Activated gamma-delta T cell treated with Interleukin-2 at 50 U/mL for 16 hours (primary cell): Measurements from ENCODE around the gene BBS2.

Source experiments
- DNase-seq: peaks from one replicate; pipeline ENCODE4 v3.0.0-alpha.2; 2020

The BBS2 gene

GRCh38 chr16:56475201-56475600 is 44.6 kb downstream of the BBS2 start:
- no peak for DNase-seq

DNA sequence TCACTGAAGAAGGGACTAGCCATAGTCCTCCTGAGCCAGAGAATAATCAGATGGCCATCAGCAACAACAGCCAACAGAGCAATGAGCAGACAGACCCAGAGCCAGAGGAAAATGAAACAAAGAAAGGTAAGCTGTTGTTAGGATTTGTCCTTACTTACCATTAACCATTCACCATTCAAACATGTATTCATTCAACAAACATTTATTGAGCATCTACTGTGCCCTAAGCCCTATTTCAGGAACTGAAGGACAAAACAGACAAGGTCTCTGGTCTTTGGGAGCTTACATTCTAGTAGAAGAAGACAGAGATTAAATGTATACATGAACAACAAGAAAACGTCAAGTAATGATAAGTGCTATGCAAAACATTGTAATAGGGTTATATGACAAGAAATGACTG is 49.2 kb downstream of the BBS2 start:
- DNase-seq: no peak

DNA sequence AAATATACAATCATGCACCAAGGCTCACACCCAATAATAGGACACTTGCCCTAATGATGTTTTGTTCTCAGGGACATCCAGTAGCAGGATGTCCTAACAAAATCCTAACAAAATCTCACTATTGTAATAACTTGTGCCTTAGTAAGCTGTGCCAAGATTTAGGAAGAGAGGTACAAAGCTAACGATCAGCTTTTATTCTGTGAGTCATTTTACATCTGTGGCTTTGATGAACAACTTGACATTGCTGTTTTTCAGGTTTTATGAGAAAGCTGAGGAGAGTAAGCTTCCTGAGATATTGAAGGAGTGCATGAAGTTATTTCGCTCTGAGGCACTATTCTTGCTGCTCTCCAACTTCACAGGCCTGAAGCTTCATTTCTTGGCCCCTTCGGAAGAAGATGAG is 49.6 kb downstream of the BBS2 start:
- DNase-seq: no peak

GRCh38 chr16:56469748-56470147 is 50.1 kb downstream of the BBS2 start:
- no peak for DNase-seq

GRCh38 chr16:56468800-56469199 is 51.0 kb downstream of the BBS2 start:
- DNase-seq: no peak

- no peak for DNase-seq
Measured at GRCh38 chr16:56466344-56466743, 53.5 kb downstream of the BBS2 start.

DNA sequence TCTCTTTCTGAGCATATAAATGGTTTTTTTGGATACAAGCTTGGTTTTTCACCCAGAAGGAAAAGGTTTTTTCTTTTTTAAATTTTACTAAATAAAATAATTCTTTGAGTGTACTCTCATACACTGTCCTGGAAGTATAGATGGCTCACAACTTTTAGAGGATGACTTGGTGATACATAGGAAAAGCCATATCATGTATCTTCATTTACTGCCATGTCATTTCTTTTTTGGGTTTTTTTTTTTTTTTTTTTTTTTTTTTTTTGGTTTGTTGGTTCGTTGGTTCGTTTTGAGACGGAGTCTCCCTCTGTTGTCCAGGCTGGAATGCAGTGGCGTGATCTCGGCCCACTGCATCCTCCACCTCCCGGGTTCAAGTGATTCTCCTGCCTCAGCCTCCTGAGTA is 56.7 kb downstream of the BBS2 start:
- DNase-seq: no peak

DNA sequence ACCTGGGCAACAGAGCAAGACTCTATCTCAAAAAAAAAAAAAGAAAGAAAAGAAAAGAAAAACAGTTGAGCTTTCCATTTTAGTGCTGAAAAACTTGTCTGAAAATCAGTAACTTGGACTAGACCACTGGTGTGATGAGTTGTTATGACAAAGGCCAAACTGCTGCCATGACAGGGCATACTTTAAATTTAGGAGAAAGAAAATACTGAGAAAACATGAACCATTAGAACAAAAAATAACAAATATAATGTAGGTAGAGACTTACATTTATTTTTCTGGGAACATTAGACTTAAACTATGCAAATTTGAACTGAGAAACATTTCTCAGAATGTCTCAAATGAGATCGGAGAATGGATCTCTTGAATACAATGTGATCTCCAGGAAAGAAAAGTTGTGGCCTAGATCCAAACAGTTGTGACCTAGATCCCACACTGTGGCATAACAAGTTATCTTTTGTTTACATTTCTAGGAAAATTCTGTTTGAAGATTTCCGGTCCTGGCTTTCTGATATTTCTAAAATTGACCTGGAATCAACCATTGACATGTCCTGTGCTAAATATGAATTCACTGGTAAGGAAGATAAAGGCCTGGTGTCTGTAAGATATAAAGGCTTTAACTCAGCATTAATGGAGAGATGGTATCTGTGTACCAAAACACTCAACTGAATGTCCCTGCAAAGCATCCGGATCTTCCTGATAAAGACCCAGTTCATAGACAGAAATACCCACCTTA is 57.6 kb downstream of the BBS2 start:
- no peak for DNase-seq

GRCh38 chr16:56460101-56460500 is 59.7 kb downstream of the BBS2 start:
- DNase-seq: no peak

DNA sequence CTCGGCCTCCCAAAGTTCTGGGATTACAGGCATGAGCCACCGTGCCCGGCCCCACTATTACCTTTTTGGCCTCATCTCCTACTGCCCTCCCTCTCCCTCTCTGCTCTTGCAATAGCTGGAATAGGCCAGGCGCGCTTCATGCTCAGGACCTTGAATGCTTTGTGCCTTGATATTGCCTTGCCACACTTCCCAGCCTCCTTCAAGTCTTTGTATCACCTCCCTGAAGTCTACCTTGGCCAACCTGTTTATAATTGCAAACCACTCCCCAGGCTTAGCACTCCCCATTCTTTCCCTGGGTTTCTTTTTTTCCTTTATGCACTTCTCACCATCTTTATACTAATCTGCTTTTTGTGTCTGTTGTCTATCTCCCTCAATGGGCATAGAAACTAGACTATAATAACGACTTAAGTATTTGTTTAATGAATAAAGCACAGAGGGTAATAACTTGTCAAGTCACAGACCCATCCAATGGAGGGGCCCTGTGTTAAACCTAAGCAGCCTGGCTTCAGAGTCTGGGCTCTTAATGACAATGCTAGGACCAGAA is 61.8 kb downstream of the BBS2 start:
- no peak for DNase-seq

- no peak for DNase-seq
Measured at GRCh38 chr16:56451753-56452689, 67.8 kb downstream of the BBS2 start.

DNA sequence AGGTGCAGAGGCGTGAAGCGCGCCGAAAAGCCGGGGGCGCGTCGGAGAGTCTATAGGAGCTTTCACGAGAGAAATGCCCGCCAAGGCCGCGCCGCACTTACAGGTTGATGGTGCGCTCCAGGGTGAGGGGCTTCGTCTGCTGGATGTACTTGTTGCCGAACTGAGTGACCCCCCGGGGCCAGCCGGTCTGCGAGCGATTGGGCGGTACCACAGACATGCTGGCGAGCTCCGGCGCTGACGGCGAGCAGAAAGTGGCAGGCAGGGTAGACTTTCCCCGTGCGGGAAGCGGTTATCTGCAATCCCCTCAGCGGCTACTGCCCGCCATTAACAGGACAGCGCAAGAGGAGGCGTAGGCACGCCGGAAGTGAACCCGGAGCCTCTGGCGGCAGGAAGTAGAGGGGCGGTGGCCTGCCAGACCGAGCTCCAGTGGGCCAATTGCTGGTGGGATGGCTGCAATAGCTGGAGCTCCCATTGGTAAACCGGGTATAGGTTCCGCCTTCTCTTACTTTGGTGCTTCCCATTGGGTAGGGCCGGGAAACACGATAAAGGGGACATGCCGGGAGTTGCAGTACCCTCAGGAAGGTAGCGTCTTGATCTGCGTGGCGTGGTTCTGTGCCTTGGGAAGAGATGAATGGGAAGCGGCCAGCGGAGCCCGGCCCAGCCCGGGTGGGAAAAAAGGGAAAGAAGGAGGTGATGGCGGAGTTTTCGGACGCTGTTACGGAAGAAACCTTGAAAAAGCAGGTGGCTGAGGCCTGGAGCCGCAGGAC is 68.7 kb downstream of the BBS2 start, which contains the start of the genes NUDT21 and OGFOD1:
Gene NUDT21, minus strand, starts transcription at position 347 of the 767 bp plus-strand sequence. Its CDS starts 130 bp downstream, at position 217.
Gene OGFOD1, plus strand, starts transcription at position 569 of the 767 bp plus-strand sequence. Its CDS starts 59 bp downstream, at position 628.
- peak; percentile 91 for DNase-seq

GRCh38 chr16:56450275-56450985 is 69.4 kb downstream of the BBS2 start:
- no peak for DNase-seq

- DNase-seq: no peak
Measured at GRCh38 chr16:56448005-56448404, 71.8 kb downstream of the BBS2 start.

GRCh38 chr16:56447286-56447685 is 72.5 kb downstream of the BBS2 start:
- DNase-seq: no peak

DNA sequence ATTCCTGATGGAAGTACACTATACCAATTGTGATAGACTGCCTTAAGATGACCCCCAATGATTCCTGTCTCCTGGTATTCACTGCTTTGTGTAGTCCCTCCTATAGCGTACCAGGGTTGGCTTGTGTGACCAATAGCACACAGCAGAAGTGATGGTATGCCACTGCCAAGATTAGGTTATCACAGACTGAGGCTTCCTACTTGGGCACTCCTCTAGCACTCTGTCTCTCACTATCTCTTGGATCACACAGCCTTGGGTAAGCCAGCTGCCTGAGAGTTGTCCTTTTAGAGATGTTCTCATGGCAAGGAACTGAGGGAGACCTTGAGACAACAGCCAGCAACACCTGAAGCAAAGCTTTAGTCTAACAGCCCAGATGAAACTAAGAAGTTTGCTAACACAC is 81.8 kb downstream of the BBS2 start:
- no peak for DNase-seq

DNA sequence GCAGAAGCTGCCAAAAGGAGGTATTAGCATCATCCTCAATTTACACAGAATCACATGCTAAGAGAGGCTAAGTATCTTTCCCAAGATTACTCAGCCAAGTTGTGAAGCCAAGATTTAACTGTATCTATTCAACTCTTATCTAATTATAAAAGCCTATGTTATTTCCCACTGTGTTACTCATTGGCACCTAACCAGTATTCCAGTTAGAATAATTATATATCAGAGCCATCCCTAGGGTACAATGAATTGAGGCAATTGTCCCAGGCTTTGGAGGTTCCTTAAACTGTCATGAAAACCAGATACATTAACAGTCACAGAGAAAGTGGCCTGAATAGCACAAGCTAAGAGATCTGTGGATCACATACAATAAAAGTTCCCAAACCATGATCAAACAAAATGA is 83.6 kb downstream of the BBS2 start:
- no peak for DNase-seq
